B cell (primary cell): ENCODE measurements around the gene ZNF19. TPM values are rescaled to one million over a fixed set of nuclear protein-coding genes. Genes with fewer than 3 reads are reported as not detected.

Experiments used
- ATAC-seq: fragments of 200-7000 bp; cut with Tn5 transposase; one replicate; pipeline ENCODE4 v1.10.0; 2021; ENCODE audit warnings: low read depth, mild to moderate bottlenecking, moderate number of reproducible peaks, moderate library complexity
- CTCF ChIA-PET: fragments of 350-600 bp; sonication (Branson Sonifier 250); formaldehyde crosslinking; loops from one replicate; lab custom pipeline; 2021; ENCODE audit warnings: antibody characterized with exemption, inconsistent platforms; lab: Charles Lee
- POLR2A ChIA-PET: fragments of 350-600 bp; sonication (Branson Sonifier 250); formaldehyde crosslinking; loops from one replicate; lab custom pipeline; 2021; ENCODE audit warnings: antibody characterized with exemption; lab: Charles Lee
- DNase-seq: peaks from one replicate; pipeline ENCODE4 v3.0.0; 2013
- H2AFZ ChIP-seq: 2 replicates; pipeline ENCODE4 v1.6.1; 2012; ENCODE audit warnings: mild to moderate bottlenecking, low read depth, low read length; ENCODE audit not compliant: insufficient read depth, poor library complexity, severe bottlenecking
- H3K27ac ChIP-seq, 2 donors: 1 replicate in 1 of 2; 2 replicates in 1 of 2; pipeline ENCODE4 v1.5.1; 2012 to 2013; ENCODE audit warnings: low read length in 2 of 2, mild to moderate bottlenecking in 2 of 2, moderate library complexity in 1 of 2
- H3K27me3 ChIP-seq, 4 experiments: fragments of 200-600 bp in 1 of 4; sonication (generic) in 1 of 4; replicated peaks in 1 of 4; 1 replicate in 2 of 4; 2 replicates in 2 of 4; pipeline versions ENCODE4 v1.6.1 to v1.7.0; 2013 to 2016; ENCODE audit warnings: low read length in 3 of 4, mild to moderate bottlenecking in 2 of 4, mixed read lengths in 1 of 4, moderate library complexity in 1 of 4; ENCODE audit not compliant: insufficient read depth in 4 of 4, control insufficient read depth in 3 of 4; ENCODE audit errors: control extremely low read depth in 1 of 4
- H3K36me3 ChIP-seq, 2 experiments: replicated peaks in 1 of 2; 1 replicate in 1 of 2; 2 replicates in 1 of 2; pipeline versions ENCODE4 v1.6.1 to v1.7.1; 2013; ENCODE audit warnings: low read length in 1 of 2; ENCODE audit not compliant: insufficient read depth in 2 of 2, control insufficient read depth in 1 of 2; ENCODE audit errors: control extremely low read depth in 1 of 2, extremely low read depth in 1 of 2
- H3K4me1 ChIP-seq, 2 donors: fragments of 200-600 bp in 1 of 2; sonication (generic) in 1 of 2; 1 replicate in 1 of 2; 2 replicates in 1 of 2; pipeline versions ENCODE4 v1.5.1 to v1.6.1; 2013 to 2017; ENCODE audit warnings: low read length in 2 of 2; ENCODE audit not compliant: control insufficient read depth in 2 of 2, insufficient read depth in 2 of 2
- H3K4me2 ChIP-seq: replicated peaks from 2 replicates; pipeline ENCODE3; 2012; ENCODE audit warnings: mild to moderate bottlenecking, low read depth, low read length; ENCODE audit not compliant: poor library complexity, severe bottlenecking
- H3K4me3 ChIP-seq, 5 experiments: fragments of 200-600 bp in 1 of 5; sonication (generic) in 1 of 5; 1 replicate in 3 of 5; 2 replicates in 2 of 5; pipeline versions ENCODE4 v1.5.1 to v1.7.0; 2011 to 2016; ENCODE audit warnings: low read length in 4 of 5, mild to moderate bottlenecking in 4 of 5, low read depth in 2 of 5, control low read depth in 1 of 5, moderate library complexity in 1 of 5; ENCODE audit not compliant: insufficient read depth in 1 of 5; ENCODE audit errors: control extremely low read depth in 1 of 5, extremely low read depth in 1 of 5
- H3K79me2 ChIP-seq: fragments of 200-600 bp; sonication (generic); one replicate; pipeline ENCODE4 v1.6.0; 2016; ENCODE audit warnings: low read length; ENCODE audit not compliant: control insufficient read depth, insufficient read depth
- H3K9ac ChIP-seq: fragments of 200-600 bp; sonication (generic); 2 replicates; pipeline ENCODE4 v1.6.1; 2017; ENCODE audit warnings: mild to moderate bottlenecking, low read length, moderate library complexity
- H3K9me3 ChIP-seq, 3 donors: one replicate each; pipeline versions ENCODE4 v1.6.1 to v1.7.1; 2013; ENCODE audit warnings: low read length in 2 of 3; ENCODE audit not compliant: control insufficient read depth in 2 of 3, insufficient read depth in 1 of 3; ENCODE audit errors: control extremely low read depth in 1 of 3
- H4K20me1 ChIP-seq: 2 replicates; pipeline ENCODE4 v1.6.0; 2012; ENCODE audit warnings: mild to moderate bottlenecking, low read length; ENCODE audit not compliant: insufficient read depth, control insufficient read depth, poor library complexity, severe bottlenecking
- H3K27ac Mint-ChIP-seq: one replicate; pipeline ENCODE4 v1.8.0; 2021; ENCODE audit warnings: mixed read lengths
- H3K27me3 Mint-ChIP-seq: one replicate; pipeline ENCODE4 v1.8.0; 2021; ENCODE audit warnings: mixed read lengths
- H3K4me1 Mint-ChIP-seq: one replicate; pipeline ENCODE4 v1.8.0; 2021; ENCODE audit warnings: mixed read lengths
- H3K4me3 Mint-ChIP-seq: one replicate; pipeline ENCODE4 v1.8.0; 2021; ENCODE audit warnings: mixed read lengths
- H3K9me3 Mint-ChIP-seq: one replicate; pipeline ENCODE4 v1.8.0; 2022; ENCODE audit warnings: mixed read lengths; ENCODE audit not compliant: insufficient read depth
- EZH2 ChIP-seq: IDR thresholded peaks from 2 replicates; pipeline ENCODE4 v1.6.1; 2012; ENCODE audit warnings: borderline replicate concordance, low read depth, mild to moderate bottlenecking, moderate library complexity, low read length; ENCODE audit not compliant: insufficient read depth, poor library complexity, severe bottlenecking
- WGBS: methylation state at CpG from one replicate; pipeline ENCODE4 v1.1.5; 2013; ENCODE audit warnings: missing lambda C conversion rate; ENCODE audit not compliant: insufficient coverage; 5-methylcytosine and 5-hydroxymethylcytosine counted together
- intact Hi-C: fragments of 100-400 bp; cut with micrococcal nuclease; formaldehyde crosslinking; loops from one replicate; pipeline ENCODE4 v1.10.0; 2022
- polyA plus RNA-seq: library from polyadenylated mRNA; depleted of rRNA; stranded (reverse); fragments of >200 nt; gene quantifications from 2 replicates; pipeline ENCODE4 v1.2.3, GENCODE V29; 2012
- total RNA-seq, 2 donors: library from RNA; stranded (reverse); fragments of 120-200 nt in 1 of 2; gene quantifications; 1 replicate in 1 of 2; 2 replicates in 1 of 2; pipeline versions ENCODE4 v1.2.3 to v1.2.4, GENCODE V29; 2013 to 2022
- TF ChIP-seq, protein P1 (sequence below): fragments of 200-600 bp; IDR thresholded peaks from one replicate; pipeline ENCODE4 v1.8.0; 2022; ENCODE audit warnings: antibody characterized with exemption, mild to moderate bottlenecking

ZNF19 gene
- total and polyA plus RNA-seq, 2 donors (not counting 1 experiment from before 2014, with no cell fraction given) = 2.4 to 12.6 TPM

DNA sequence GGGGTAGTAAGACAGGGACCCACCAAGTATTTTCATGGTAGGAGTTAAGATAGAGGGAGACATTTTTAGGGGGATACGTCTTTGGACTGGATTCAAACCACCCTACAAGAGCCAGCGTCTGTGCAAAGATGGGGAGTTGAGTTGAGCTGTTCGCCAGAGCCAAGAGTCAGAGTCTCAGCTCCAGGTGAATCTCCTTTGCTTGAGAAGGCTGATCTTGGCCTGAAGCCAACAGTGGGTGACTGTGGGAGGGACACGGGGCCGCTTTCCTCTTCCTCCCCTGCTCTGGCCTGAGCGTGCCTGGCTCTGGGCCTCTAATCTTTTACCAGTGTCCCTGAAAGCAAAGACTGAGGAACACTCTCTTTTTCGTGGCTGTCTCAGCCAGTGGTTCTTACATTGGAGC lies 52.7 kb downstream of the ZNF19 start:
- CTCF ChIA-PET = interaction anchor here (1.0 to 1.4 kb wide), 2 partner anchors 24 to 175 kb away, joined by 3 read pairs; no protein-coding TSS in a partner anchor
- Mint-ChIP-seq H3K4me1 (no peaks in the 10 kb centered on the region), H3K27ac (no peak overlapping the region), H3K9me3 (no peaks in the 10 kb centered on the region), H3K27me3 (peaks cover 33% of the 10 kb centered on the region), H3K4me3 (no peak overlapping the region)
- H3K9me3 ChIP-seq = peaks cover 0 to 9% (median 0%) of the 10 kb centered on the region in 3 donors
- WGBS = 60% methylated on average over 5 of the region's 7 CpGs
- H3K4me1 ChIP-seq = no peaks in the 10 kb centered on the region
- no peak overlapping the region for H3K27ac ChIP-seq
- H3K9ac ChIP-seq = no peak overlapping the region
- no peaks in the 10 kb centered on the region for H3K36me3 ChIP-seq
- H3K27me3 ChIP-seq = peaks cover 0 to 14% (median 2%) of the 10 kb centered on the region in 4 experiments
- no peak overlapping the region for H3K4me2 ChIP-seq
- no peak for TF ChIP-seq EZH2
- TF ChIP-seq, protein P1, sequence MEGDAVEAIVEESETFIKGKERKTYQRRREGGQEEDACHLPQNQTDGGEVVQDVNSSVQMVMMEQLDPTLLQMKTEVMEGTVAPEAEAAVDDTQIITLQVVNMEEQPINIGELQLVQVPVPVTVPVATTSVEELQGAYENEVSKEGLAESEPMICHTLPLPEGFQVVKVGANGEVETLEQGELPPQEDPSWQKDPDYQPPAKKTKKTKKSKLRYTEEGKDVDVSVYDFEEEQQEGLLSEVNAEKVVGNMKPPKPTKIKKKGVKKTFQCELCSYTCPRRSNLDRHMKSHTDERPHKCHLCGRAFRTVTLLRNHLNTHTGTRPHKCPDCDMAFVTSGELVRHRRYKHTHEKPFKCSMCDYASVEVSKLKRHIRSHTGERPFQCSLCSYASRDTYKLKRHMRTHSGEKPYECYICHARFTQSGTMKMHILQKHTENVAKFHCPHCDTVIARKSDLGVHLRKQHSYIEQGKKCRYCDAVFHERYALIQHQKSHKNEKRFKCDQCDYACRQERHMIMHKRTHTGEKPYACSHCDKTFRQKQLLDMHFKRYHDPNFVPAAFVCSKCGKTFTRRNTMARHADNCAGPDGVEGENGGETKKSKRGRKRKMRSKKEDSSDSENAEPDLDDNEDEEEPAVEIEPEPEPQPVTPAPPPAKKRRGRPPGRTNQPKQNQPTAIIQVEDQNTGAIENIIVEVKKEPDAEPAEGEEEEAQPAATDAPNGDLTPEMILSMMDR = no peak
- H2AFZ ChIP-seq = no peak overlapping the region
- DNase-seq (no peak), ATAC-seq (no peak)
- no peaks in the 10 kb centered on the region for H3K79me2 ChIP-seq
- no peaks in the 10 kb centered on the region for H4K20me1 ChIP-seq
- intact Hi-C loops = no loop called here
- POLR2A ChIA-PET = no interaction called here
- H3K4me3 ChIP-seq = no peak overlapping the region

DNA sequence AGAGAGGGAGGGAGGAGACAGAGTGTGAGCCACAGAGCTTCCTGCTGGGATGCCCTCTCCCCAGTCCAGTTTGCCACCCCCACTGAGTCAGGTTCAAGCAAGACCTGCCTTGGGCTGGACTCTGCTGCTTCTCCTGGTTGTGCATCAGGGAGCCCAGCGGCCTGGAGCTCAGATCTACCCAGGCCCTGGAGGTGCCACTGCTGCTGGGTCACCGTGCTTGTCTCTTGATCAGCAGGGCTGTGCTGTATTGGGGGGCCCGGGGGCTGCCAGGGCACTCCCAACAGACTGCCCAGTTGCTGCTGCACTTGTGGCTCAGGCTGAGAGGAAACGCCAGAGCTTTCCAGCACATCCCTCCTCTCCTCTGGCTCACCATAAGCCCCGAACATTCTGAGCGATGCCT lies 56.2 kb downstream of the ZNF19 start:
- ChIA-PET POLR2A (no interaction called here), CTCF (interaction anchor here (1.1 to 4.1 kb wide), 2 partner anchors 21 to 67 kb away, joined by 4 to 20 read pairs; no protein-coding TSS in a partner anchor)
- Histone ChIP-seq H3K9ac (no peak overlapping the region), H3K4me3 (no peak overlapping the region), H2AFZ (no peak overlapping the region), H4K20me1 (no peaks in the 10 kb centered on the region), H3K9me3 (peaks cover 0 to under 1% (median 0%) of the 10 kb centered on the region in 3 donors), H3K36me3 (no peaks in the 10 kb centered on the region), H3K27ac (no peak overlapping the region), H3K27me3 (peaks cover 0 to 14% (median 5%) of the 10 kb centered on the region in 4 experiments), H3K79me2 (no peaks in the 10 kb centered on the region), H3K4me1 (no peaks in the 10 kb centered on the region), H3K4me2 (no peak overlapping the region)
- ATAC-seq (no peak), DNase-seq (no peak)
- TF ChIP-seq EZH2 = no peak
- TF ChIP-seq, protein P1 = no peak
- H3K27ac Mint-ChIP-seq = no peak overlapping the region
- no peak overlapping the region for H3K4me3 Mint-ChIP-seq
- H3K4me1 Mint-ChIP-seq = no peaks in the 10 kb centered on the region
- 78% methylated on average over 3 of the region's 6 CpGs for WGBS
- H3K27me3 Mint-ChIP-seq = peaks cover 44% of the 10 kb centered on the region
- intact Hi-C loops = no loop called here
- no peaks in the 10 kb centered on the region for H3K9me3 Mint-ChIP-seq
